GM12891 (cell line): Measurements from ENCODE around the gene FOXS1.

Experiments
- DNase-seq: peaks from one replicate; pipeline ENCODE4 v3.0.0; 2011; ENCODE audit warnings: low spot score; ENCODE audit not compliant: insufficient read length
- FAIRE-seq: peaks from 2 replicates; lab custom pipeline; 2011; peaks lifted over from hg19 to GRCh38; lab: Jason Lieb, UNC
- PAX5 ChIP-seq: IDR thresholded peaks from 2 replicates; pipeline ENCODE4 v1.6.1; 2011; ENCODE audit warnings: low read length, moderate library complexity, mild to moderate bottlenecking; ENCODE audit not compliant: insufficient read depth, severe bottlenecking
- POLR2A ChIP-seq: IDR thresholded peaks from 2 replicates; pipeline ENCODE4 v1.6.1; 2011; ENCODE audit warnings: low read depth, low read length, control low read depth
- POLR2AphosphoS5 ChIP-seq: IDR thresholded peaks from 2 replicates; pipeline ENCODE4 v1.6.1; 2011; ENCODE audit warnings: low read depth, low read length, control low read depth
- POU2F2 ChIP-seq: IDR thresholded peaks from 2 replicates; pipeline ENCODE4 v1.6.1; 2011; ENCODE audit warnings: low read depth, mild to moderate bottlenecking, control low read depth, low read length, moderate library complexity
- SPI1 ChIP-seq: IDR thresholded peaks from 2 replicates; pipeline ENCODE4 v1.6.1; 2011; ENCODE audit warnings: low read depth, low read length, control low read depth
- TAF1 ChIP-seq: IDR thresholded peaks from 2 replicates; pipeline ENCODE4 v1.6.1; 2011; ENCODE audit warnings: low read depth, low read length, control low read depth

The FOXS1 gene

GRCh38 chr20:31803552-31804291 is 41.7 kb downstream of the FOXS1 start:
- FAIRE-seq (no peak), DNase-seq (no peak)
- TF ChIP-seq POLR2A (no peak), TAF1 (no peak), PAX5 (no peak), POU2F2 (no peak), POLR2AphosphoS5 (no peak), SPI1 (no peak)

GRCh38 chr20:31801508-31801907 is 43.9 kb downstream of the FOXS1 start:
- no peak for FAIRE-seq
- no peak for DNase-seq
- no peak for TF ChIP-seq SPI1
- no peak for TF ChIP-seq POLR2AphosphoS5
- no peak for TF ChIP-seq POLR2A
- TF ChIP-seq PAX5: no peak
- TF ChIP-seq POU2F2: no peak
- TF ChIP-seq TAF1: no peak

GRCh38 chr20:31797364-31797763 is 48.0 kb downstream of the FOXS1 start:
- no peak for TF ChIP-seq POLR2AphosphoS5
- TF ChIP-seq PAX5: no peak
- TF ChIP-seq POU2F2: no peak
- FAIRE-seq (no peak), DNase-seq (no peak)
